Fibroblast of the aortic adventitia (primary cell): ENCODE data around the gene PCSK6. TPM values are rescaled to one million over a fixed set of nuclear protein-coding genes. Genes with fewer than 3 reads are reported as not detected.

Experiments used
- DNase-seq: peaks from one replicate; pipeline ENCODE4 v3.0.0-alpha.2; 2010; ENCODE audit warnings: low read depth
- H3K4me3 ChIP-seq: 2 replicates; pipeline ENCODE4 v1.5.1; 2011; ENCODE audit warnings: low read depth, mild to moderate bottlenecking, control low read depth, low read length, moderate library complexity
- CTCF ChIP-seq: IDR thresholded peaks from 2 replicates; pipeline ENCODE4 v1.5.1; 2011; ENCODE audit warnings: mild to moderate bottlenecking, low read length, control low read depth, inconsistent platforms; ENCODE audit not compliant: insufficient read depth
- total RNA-seq: library from RNA; depleted of rRNA; stranded (reverse); fragments of >200 nt; gene quantifications from 2 replicates; pipeline ENCODE4 v1.2.3, GENCODE V29; 2012; ENCODE audit warnings: low replicate concordance

Gene PCSK6
- total RNA-seq, 1 donor = 0.81 TPM

- TF ChIP-seq CTCF = no peak
- H3K4me3 ChIP-seq = no peak overlapping the region
- no peak for DNase-seq
These were observed 39.4 kb upstream of the PCSK6 start for GRCh38 chr15:101528917-101529299.

- DNase-seq = no peak
- no peak overlapping the region for H3K4me3 ChIP-seq
- no peak for TF ChIP-seq CTCF
These were observed 38.8 kb upstream of the PCSK6 start for GRCh38 chr15:101528108-101528916.

DNA sequence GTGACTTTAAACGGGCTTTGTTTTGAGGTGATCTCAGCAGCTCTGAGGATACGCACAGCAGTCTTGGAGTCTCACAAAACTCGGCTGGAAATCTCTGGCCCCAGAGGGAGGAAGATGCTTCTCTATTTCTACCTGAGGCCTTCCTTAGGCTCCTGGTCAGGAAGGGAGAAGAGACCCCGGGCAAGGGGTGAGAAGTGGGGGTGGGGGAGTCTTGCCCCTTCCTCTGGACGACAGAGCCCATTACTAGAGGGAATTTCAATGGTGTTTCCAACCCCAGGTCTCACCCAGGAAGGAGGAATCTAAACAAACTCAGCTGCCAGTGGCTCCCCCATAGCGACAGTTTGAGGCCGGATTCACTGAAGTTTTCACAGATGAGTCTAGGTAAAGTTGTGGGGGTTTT is 37.4 kb upstream of the PCSK6 start:
- no peak for DNase-seq
- no peak overlapping the region for H3K4me3 ChIP-seq
- no peak for TF ChIP-seq CTCF

DNA sequence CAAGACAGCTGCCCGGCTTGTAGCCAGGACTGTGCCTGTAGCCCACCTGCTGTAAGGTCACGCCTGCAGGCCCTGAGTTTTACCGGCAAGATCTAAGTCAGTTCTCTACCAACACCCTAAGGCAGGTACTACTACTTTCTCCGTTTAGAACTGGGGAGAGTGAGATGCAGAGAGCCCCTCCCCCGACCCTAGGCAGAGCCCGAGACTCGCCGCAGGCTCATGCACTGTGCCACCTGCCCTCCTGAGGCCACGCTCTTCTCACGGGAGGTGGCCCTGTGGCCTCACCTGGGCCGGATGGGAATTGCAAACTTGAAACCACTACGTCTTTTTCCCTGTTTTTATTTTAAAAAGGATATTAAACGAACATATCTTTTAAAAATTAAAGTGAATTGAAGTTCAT is 36.9 kb upstream of the PCSK6 start:
- DNase-seq = no peak
- H3K4me3 ChIP-seq = no peak overlapping the region
- TF ChIP-seq CTCF = no peak

DNA sequence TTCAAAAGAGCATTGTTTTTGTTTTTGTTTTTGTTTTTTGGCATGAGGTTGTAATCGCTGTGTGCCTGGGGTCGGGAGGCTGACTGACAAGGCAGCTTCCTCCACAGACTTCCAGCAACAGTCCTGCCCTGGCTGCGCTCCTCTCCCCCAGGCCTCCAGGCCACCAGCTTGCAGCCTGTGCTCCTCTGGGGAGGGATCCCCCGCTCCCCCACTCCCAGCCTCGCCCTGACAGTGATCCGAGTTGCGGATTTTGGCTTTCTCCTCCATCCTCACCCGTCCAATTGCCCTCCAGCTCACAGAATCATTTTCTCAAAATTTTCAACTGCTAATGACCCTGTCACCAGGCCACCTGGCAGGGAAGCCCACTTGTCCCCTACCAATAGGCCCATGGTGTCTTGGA is 36.5 kb upstream of the PCSK6 start:
- no peak for DNase-seq
- H3K4me3 ChIP-seq = no peak overlapping the region
- TF ChIP-seq CTCF = no peak

- no peak for DNase-seq
These were observed 35.7 kb upstream of the PCSK6 start for GRCh38 chr15:101525087-101525669.

More at GRCh38 chr15:101525087-101525669, 35.7 kb upstream of the PCSK6 start:
- H3K4me3 ChIP-seq = no peak overlapping the region
- TF ChIP-seq CTCF = no peak
